ENCODE data around the gene FGD5. TPM values are rescaled to one million over a fixed set of nuclear protein-coding genes. Genes with fewer than 3 reads are reported as not detected.

The FGD5 gene
- total and polyA plus RNA-seq, 9 of the 15 experiments (the other 6 are each of a cell fraction or from before 2014, with no cell fraction given), result 0.18 TPM; not detected in 8

- peak; percentile 71 to 94 for TF ChIP-seq RAD21 (CRISPR knock-in tag; conservative IDR thresholded peaks at IDR 0.05 in 1 of 2, IDR thresholded peaks at IDR 0.05 in 1 of 2)
- no peak for TF ChIP-seq TRIM28 (IDR thresholded peaks at IDR 0.05)
- TF ChIP-seq DEAF1 (CRISPR knock-in tag; IDR thresholded peaks at IDR 0.05), result peak; percentile 65
- peak; percentile 15; the same call in 1 of the 2 replicates for TF ChIP-seq HMBOX1 (IDR thresholded peaks at IDR 0.05)
- peak; percentile 47; the same call in 1 of the 2 replicates for TF ChIP-seq RB1 (IDR thresholded peaks at IDR 0.05; ENCODE audit: low read depth)
- TF ChIP-seq SAP30 (IDR thresholded peaks at IDR 0.05; ENCODE audit: borderline replicate concordance, insufficient read depth, low read depth, low read length, poor library complexity, severe bottlenecking), result no peak
- TF ChIP-seq CTCF (IDR thresholded peaks at IDR 0.05 in 2 of 3, conservative IDR thresholded peaks at IDR 0.05 in 1 of 3; ENCODE audit: insufficient read depth in 2 of 3, low read depth in 1 of 3, low read length in 3 of 3), result peak; percentile 89 to 90 (median 90)
- no peak for TF ChIP-seq SMARCA4 (IDR thresholded peaks at IDR 0.05)
These were observed 37.7 kb upstream of the FGD5 start (continued) for GRCh38 chr3:14780927-14781507.

Measured in K562 (cell line).